Measurements from ENCODE around the gene NME9. TPM values are rescaled to one million over a fixed set of nuclear protein-coding genes. Genes with fewer than 3 reads are reported as not detected.

Gene NME9
- total RNA-seq, 2 experiments from 2014 or later, result not detected

- Mint-ChIP-seq H3K9me3 (no peaks in the 10 kb centered on the region), H3K27me3 (no peaks in the 10 kb centered on the region), H3K4me3 (no peak overlapping the region), H3K36me3 (peaks cover 26% of the 10 kb centered on the region), H3K4me1 (peaks cover 6% of the 10 kb centered on the region), H3K27ac (peak overlapping the region; percentile 9)
- DNase-seq, result no peak
These were observed 40.0 kb downstream of the NME9 start for GRCh38 chr3:138289701-138290100.

GRCh38 chr3:138289260-138289659 is 40.4 kb downstream of the NME9 start:
- no peak overlapping the region for H3K4me3 Mint-ChIP-seq
- DNase-seq, result no peak
- peaks cover 6% of the 10 kb centered on the region for H3K4me1 Mint-ChIP-seq
- H3K27me3 Mint-ChIP-seq, result no peaks in the 10 kb centered on the region
- no peaks in the 10 kb centered on the region for H3K9me3 Mint-ChIP-seq
- peaks cover 26% of the 10 kb centered on the region for H3K36me3 Mint-ChIP-seq
- no peak overlapping the region for H3K27ac Mint-ChIP-seq

GRCh38 chr3:138284957-138285477 is 44.6 kb downstream of the NME9 start:
- H3K36me3 Mint-ChIP-seq, result peaks cover 14% of the 10 kb centered on the region

GRCh38 chr3:138284079-138284478 is 45.6 kb downstream of the NME9 start:
- peaks cover 6% of the 10 kb centered on the region for H3K36me3 Mint-ChIP-seq
- H3K4me3 Mint-ChIP-seq, result no peak overlapping the region
- H3K4me1 Mint-ChIP-seq, result peaks cover 3% of the 10 kb centered on the region
- H3K9me3 Mint-ChIP-seq, result no peaks in the 10 kb centered on the region
- DNase-seq, result no peak
- peak overlapping the region; percentile 6 for H3K27ac Mint-ChIP-seq
- no peaks in the 10 kb centered on the region for H3K27me3 Mint-ChIP-seq

More at GRCh38 chr3:138284957-138285477, 44.6 kb downstream of the NME9 start:
- Mint-ChIP-seq H3K27me3 (no peaks in the 10 kb centered on the region), H3K4me3 (no peak overlapping the region), H3K9me3 (no peaks in the 10 kb centered on the region), H3K4me1 (peaks cover 9% of the 10 kb centered on the region), H3K27ac (no peak overlapping the region)
- DNase-seq, result no peak

- H3K27ac Mint-ChIP-seq, result no peak overlapping the region
- no peak overlapping the region for H3K4me3 Mint-ChIP-seq
- H3K9me3 Mint-ChIP-seq, result no peaks in the 10 kb centered on the region
- no peaks in the 10 kb centered on the region for H3K27me3 Mint-ChIP-seq
- no peak for DNase-seq
- peaks cover 6% of the 10 kb centered on the region for H3K36me3 Mint-ChIP-seq
- H3K4me1 Mint-ChIP-seq, result peaks cover 3% of the 10 kb centered on the region
These were observed 46.8 kb downstream of the NME9 start for GRCh38 chr3:138282836-138283235.

GRCh38 chr3:138281561-138281960 is 48.1 kb downstream of the NME9 start:
- Mint-ChIP-seq H3K4me3 (no peak overlapping the region), H3K27ac (peak overlapping the region; percentile 4), H3K36me3 (peaks cover 7% of the 10 kb centered on the region), H3K9me3 (no peaks in the 10 kb centered on the region), H3K27me3 (no peaks in the 10 kb centered on the region), H3K4me1 (peaks cover 3% of the 10 kb centered on the region)
- no peak for DNase-seq

- Mint-ChIP-seq H3K27me3 (no peaks in the 10 kb centered on the region), H3K4me3 (no peak overlapping the region), H3K9me3 (no peaks in the 10 kb centered on the region), H3K27ac (peak overlapping the region; percentile 12), H3K4me1 (peaks cover 6% of the 10 kb centered on the region), H3K36me3 (peaks cover 23% of the 10 kb centered on the region)
- no peak for DNase-seq
These were observed 58.4 kb downstream of the NME9 start for GRCh38 chr3:138271189-138271794.

GRCh38 chr3:138270245-138270644 is 59.4 kb downstream of the NME9 start:
- Mint-ChIP-seq H3K36me3 (peaks cover 28% of the 10 kb centered on the region), H3K4me1 (peaks cover 6% of the 10 kb centered on the region)
- DNase-seq, result no peak

GRCh38 chr3:138267083-138267482 is 62.6 kb downstream of the NME9 start:
- Mint-ChIP-seq H3K4me1 (peaks cover 6% of the 10 kb centered on the region), H3K9me3 (no peaks in the 10 kb centered on the region), H3K27me3 (no peaks in the 10 kb centered on the region), H3K4me3 (no peak overlapping the region), H3K36me3 (peaks cover 15% of the 10 kb centered on the region), H3K27ac (no peak overlapping the region)
- no peak for DNase-seq

More at GRCh38 chr3:138270245-138270644, 59.4 kb downstream of the NME9 start:
- Mint-ChIP-seq H3K9me3 (no peaks in the 10 kb centered on the region), H3K27me3 (no peaks in the 10 kb centered on the region), H3K4me3 (no peak overlapping the region), H3K27ac (no peak overlapping the region)

GRCh38 chr3:138265745-138266144 is 63.9 kb downstream of the NME9 start:
- Mint-ChIP-seq H3K36me3 (peaks cover 8% of the 10 kb centered on the region), H3K27me3 (no peaks in the 10 kb centered on the region), H3K4me3 (no peak overlapping the region), H3K9me3 (no peaks in the 10 kb centered on the region), H3K27ac (no peak overlapping the region), H3K4me1 (no peaks in the 10 kb centered on the region)
- DNase-seq, result no peak

- H3K4me1 Mint-ChIP-seq, result peaks cover 4% of the 10 kb centered on the region
- no peaks in the 10 kb centered on the region for H3K27me3 Mint-ChIP-seq
- no peak for DNase-seq
- peaks cover 6% of the 10 kb centered on the region for H3K36me3 Mint-ChIP-seq
- H3K9me3 Mint-ChIP-seq, result no peaks in the 10 kb centered on the region
- H3K4me3 Mint-ChIP-seq, result no peak overlapping the region
- no peak overlapping the region for H3K27ac Mint-ChIP-seq
These were observed 66.5 kb downstream of the NME9 start for GRCh38 chr3:138263104-138263503.

- no peaks in the 10 kb centered on the region for H3K9me3 Mint-ChIP-seq
These were observed 69.0 kb downstream of the NME9 start for GRCh38 chr3:138260611-138261010.

GRCh38 chr3:138259126-138259525 is 70.5 kb downstream of the NME9 start:
- Mint-ChIP-seq H3K27ac (no peak overlapping the region), H3K4me3 (no peak overlapping the region), H3K4me1 (peaks cover 11% of the 10 kb centered on the region), H3K36me3 (peaks cover 11% of the 10 kb centered on the region), H3K27me3 (no peaks in the 10 kb centered on the region), H3K9me3 (no peaks in the 10 kb centered on the region)
- DNase-seq, result no peak

More at GRCh38 chr3:138260611-138261010, 69.0 kb downstream of the NME9 start:
- no peaks in the 10 kb centered on the region for H3K27me3 Mint-ChIP-seq
- peaks cover 9% of the 10 kb centered on the region for H3K4me1 Mint-ChIP-seq
- H3K36me3 Mint-ChIP-seq, result peaks cover 12% of the 10 kb centered on the region
- no peak overlapping the region for H3K27ac Mint-ChIP-seq
- H3K4me3 Mint-ChIP-seq, result no peak overlapping the region
- no peak for DNase-seq

- DNase-seq, result no peak
- peaks cover 11% of the 10 kb centered on the region for H3K4me1 Mint-ChIP-seq
These were observed 71.7 kb downstream of the NME9 start for GRCh38 chr3:138257986-138258385.

GRCh38 chr3:138256022-138256421 is 73.6 kb downstream of the NME9 start:
- Mint-ChIP-seq H3K4me3 (no peak overlapping the region), H3K27me3 (no peaks in the 10 kb centered on the region), H3K27ac (no peak overlapping the region), H3K36me3 (peaks cover 13% of the 10 kb centered on the region), H3K9me3 (no peaks in the 10 kb centered on the region), H3K4me1 (peaks cover 11% of the 10 kb centered on the region)
- DNase-seq, result no peak

More at GRCh38 chr3:138257986-138258385, 71.7 kb downstream of the NME9 start:
- peaks cover 11% of the 10 kb centered on the region for H3K36me3 Mint-ChIP-seq
- no peak overlapping the region for H3K27ac Mint-ChIP-seq
- H3K27me3 Mint-ChIP-seq, result no peaks in the 10 kb centered on the region
- no peak overlapping the region for H3K4me3 Mint-ChIP-seq
- H3K9me3 Mint-ChIP-seq, result no peaks in the 10 kb centered on the region

GRCh38 chr3:138254216-138254615 is 75.4 kb downstream of the NME9 start:
- DNase-seq, result no peak
- H3K27ac Mint-ChIP-seq, result no peak overlapping the region
- no peaks in the 10 kb centered on the region for H3K27me3 Mint-ChIP-seq
- H3K4me3 Mint-ChIP-seq, result no peak overlapping the region
- peaks cover 13% of the 10 kb centered on the region for H3K36me3 Mint-ChIP-seq
- H3K4me1 Mint-ChIP-seq, result peaks cover 11% of the 10 kb centered on the region
- no peaks in the 10 kb centered on the region for H3K9me3 Mint-ChIP-seq

All from activated naive CD8-positive, alpha-beta T cell treated with anti-CD3 and anti-CD28 coated beads for 36 hours (primary cell).